GM20000 (cell line): ENCODE measurements around the gene CDK19.

ENCODE experiments used
- DNase-seq: peaks from one replicate; pipeline ENCODE4 v3.0.0; 2012; ENCODE audit warnings: low spot score
- TF ChIP-seq, protein P1 (sequence below): IDR thresholded peaks from 2 replicates; pipeline ENCODE4 v1.5.1; 2012; ENCODE audit warnings: mild to moderate bottlenecking, control low read depth; ENCODE audit errors: extremely low read depth, missing control alignments

Gene CDK19

DNA sequence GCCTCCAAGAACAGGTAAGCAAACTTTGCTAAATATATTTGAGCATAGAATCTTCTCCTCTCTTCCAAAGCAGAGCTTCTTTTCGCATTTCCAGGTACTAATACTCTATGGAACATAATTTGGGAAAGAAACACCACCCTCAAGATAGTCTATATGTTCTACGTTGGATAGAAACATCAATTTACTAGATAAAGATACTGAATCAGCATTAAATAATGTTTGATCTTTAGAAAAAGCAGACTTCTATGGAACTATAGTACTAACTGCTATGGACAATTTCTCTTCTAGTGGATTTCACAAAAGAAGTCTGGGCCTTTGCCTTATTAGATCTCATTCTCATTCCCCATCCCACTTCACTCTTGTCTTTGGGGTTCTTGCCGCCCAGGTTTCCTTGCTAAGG lies 103.0 kb downstream of the CDK19 start:
- TF ChIP-seq, protein P1, sequence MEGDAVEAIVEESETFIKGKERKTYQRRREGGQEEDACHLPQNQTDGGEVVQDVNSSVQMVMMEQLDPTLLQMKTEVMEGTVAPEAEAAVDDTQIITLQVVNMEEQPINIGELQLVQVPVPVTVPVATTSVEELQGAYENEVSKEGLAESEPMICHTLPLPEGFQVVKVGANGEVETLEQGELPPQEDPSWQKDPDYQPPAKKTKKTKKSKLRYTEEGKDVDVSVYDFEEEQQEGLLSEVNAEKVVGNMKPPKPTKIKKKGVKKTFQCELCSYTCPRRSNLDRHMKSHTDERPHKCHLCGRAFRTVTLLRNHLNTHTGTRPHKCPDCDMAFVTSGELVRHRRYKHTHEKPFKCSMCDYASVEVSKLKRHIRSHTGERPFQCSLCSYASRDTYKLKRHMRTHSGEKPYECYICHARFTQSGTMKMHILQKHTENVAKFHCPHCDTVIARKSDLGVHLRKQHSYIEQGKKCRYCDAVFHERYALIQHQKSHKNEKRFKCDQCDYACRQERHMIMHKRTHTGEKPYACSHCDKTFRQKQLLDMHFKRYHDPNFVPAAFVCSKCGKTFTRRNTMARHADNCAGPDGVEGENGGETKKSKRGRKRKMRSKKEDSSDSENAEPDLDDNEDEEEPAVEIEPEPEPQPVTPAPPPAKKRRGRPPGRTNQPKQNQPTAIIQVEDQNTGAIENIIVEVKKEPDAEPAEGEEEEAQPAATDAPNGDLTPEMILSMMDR: no peak
- no peak for DNase-seq

DNA sequence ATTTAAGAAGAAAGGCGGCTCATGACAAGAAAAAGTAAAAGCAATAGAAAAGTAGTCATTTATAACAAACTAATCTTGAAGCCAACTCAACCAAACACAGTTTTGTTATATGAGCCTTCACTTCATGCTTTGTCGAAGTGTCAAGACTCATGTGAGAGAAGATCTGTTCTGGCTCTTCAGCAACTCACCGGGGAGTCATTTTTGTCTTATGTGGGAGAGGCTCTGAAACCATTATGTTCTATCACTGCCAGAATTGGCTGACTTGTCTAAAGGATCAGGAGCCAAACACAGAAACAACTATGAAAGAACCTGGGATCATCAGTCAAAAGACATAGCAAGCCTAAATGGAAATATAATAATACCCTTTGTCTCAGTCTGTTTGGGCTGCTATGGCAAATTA lies 105.2 kb downstream of the CDK19 start:
- no peak for DNase-seq
- TF ChIP-seq, protein P1: no peak

DNA sequence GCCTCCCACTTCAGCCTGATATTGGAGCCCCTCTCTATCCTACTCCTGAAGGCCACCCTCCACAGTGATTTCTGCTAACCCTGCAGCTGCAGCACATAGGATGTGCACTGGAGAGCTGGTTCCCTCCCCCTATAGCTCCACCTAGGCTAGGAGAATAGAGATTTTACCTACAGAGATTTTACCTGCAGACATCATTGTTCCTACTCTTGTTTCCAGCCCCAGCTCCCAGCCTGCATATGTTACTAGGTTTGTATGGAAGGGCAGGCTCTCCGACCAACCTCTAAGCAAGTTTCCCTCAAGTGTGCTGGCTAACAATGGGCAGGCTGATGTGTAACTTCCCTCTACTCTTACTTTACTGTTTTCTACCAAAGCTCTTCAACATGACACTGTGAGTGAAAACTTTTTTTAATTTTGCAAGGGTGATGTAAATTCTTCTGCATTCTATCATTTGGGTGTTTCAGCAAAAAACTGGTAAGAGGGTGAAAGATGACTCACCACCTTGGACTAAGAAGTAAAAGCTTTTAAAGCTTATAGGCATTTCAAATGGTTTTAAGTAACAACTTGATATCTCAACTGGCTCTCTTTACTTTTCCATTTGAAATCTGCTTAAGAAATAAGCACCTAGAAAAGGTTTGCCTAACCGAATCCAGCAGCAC lies 106.8 kb downstream of the CDK19 start:
- TF ChIP-seq, protein P1: no peak
- DNase-seq: no peak

DNA sequence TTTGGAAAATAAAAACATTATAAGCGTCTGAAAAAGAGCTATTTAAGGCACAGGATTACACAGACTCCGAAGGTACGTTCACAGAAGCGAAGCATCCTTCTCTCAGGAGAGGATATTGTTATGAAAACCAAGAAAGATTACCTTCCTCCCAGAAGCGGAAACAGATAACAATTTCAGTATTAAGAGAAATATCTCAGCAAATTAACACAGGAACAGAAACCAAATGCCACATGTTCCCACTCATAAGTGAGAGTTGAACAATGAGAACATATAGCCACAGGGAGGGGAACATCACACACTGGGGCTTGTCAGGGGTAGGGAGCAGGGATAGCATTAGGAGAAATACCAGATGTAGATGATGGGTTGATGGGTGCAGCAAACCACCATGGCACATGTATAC lies 109.7 kb downstream of the CDK19 start:
- TF ChIP-seq, protein P1: no peak
- peak; percentile 9 for DNase-seq

DNA sequence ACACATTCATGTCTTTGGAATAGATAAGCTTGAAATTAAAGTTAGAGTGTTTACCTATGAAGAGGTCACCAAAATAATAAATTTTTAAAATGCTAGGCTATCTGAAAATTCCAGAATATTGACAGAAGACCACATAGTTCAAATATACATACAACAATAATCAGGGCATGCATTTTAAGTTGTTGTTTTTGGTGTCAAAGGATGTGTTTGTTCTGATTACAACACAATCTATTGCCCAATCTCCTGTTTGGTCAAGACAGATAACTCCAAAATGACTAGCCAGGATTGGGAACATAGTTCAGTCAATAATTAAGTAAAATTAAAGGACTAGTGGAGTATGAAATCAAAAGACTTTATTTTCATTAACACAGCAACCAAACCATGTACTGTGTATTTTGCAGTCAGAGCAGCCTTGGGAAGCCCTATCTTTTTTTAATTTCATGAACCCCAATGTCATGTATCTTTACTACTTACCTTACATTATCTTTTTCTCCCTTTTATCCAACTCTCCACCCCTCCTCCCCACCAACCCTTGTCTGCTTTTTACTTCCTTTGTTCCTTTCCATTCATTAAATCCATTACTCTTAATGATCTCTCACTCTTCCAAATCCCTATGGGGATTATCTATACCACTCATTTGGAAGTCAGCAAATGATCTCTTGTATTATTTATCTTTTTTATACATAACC lies 111.2 kb downstream of the CDK19 start:
- DNase-seq: no peak
- TF ChIP-seq, protein P1: no peak

DNA sequence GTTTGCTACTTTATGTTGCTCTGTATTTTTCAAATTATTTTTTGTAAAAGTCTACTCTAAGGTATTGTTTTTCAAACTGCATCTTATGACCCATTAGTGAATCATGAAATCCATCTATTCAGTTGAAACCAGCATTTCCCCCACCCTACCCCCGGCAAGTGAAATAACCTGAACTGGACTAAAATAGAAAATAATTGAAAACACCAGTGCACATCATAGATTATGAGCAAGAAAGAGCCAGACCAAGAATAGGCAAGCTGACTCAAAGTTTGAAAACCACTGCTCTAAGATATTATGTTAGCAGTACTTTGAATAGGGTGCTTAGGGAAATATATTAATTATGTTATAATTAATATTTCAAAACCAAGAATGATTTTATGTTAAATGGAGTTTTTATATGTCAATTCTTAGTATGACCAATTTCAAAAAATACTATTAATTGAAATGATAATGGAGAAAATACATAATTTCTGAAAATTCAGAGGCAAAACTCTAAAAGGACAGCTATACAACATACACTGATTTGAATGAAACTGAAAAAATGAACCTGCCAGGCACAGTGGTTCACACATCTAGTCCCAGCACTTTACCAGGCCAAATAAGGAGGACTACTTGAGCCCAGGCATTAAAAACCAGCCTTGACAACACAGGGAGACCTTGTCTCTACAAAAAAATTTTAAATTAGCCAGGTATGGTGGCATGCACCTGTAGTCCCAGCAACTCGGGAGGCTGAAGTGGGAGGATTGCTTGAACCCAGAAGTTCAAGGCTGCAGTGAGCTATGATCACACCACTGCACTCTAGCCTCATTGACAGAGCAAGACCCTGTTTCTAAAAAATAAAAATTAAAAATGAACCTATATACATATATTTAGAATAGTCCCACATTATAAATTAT lies 112.0 kb downstream of the CDK19 start:
- TF ChIP-seq, protein P1: no peak

DNA sequence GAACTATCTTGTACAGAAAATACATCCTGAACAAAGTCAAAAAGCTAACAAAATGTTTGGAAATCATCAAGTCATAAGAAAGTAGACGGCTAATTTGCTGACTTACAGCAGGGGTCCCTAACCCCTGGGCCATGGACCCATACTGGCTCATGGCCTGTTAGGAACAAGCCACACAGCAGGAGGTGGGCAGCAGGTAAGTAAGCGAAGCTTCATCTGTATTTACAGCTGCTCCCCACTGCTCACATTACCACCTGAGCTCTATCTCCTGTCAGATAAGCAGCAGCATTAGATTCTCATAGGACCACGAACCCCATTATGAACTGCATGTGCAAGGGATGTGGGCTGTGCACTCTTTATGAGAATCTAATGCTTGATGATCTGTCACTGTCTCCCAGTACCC lies 115.5 kb downstream of the CDK19 start:
- TF ChIP-seq, protein P1: no peak
- DNase-seq: no peak

More for the DNA sequence above, 112.0 kb downstream of the CDK19 start:
- DNase-seq: peak; percentile 21
